Measurements from ENCODE around the gene FBXW11. TPM values are rescaled to one million over a fixed set of nuclear protein-coding genes. Genes with fewer than 3 reads are reported as not detected.

The FBXW11 gene
- total and polyA plus RNA-seq, 10 of the 15 experiments (the other 5 are each of a cell fraction or from before 2014, with no cell fraction given) = 4.3 to 61.5 (median 40.0) TPM

DNA sequence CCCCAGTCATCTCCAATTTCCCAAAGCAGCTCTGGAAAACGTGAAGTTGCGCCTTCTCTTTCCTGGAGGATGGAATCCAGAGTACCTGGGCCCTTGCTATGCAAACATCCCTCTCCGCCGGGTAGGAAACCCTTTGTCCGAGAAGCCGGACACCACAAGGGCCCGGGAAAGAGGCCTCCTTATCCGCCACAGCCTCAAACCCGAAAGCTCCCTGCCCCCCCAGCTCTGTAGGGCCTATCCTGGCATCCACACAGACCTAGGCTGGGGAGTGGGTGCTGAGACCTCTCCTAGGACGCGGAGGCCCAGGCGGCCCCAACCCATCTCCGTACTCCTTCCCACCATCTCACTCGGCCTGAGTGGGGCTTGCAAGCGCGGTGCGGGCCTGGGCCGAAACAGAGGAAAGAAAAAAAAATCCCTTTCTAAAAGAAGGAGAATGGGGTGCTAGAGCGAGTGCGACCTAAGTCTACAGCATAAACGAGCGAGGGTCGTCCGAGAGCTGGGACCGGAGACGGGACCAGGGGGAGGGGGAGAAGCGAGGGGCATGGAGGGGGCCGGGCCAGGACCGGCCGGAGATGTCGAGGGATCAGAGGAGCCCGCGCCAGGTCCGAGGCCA, 624 bp downstream of the FBXW11 start:
- Histone ChIP-seq H3K9ac (ENCODE audit: control insufficient read depth, insufficient read depth, low read length) (peak overlapping the region; percentile 88), H3K4me2 (ENCODE audit: control insufficient read depth, insufficient read depth) (peak overlapping the region; percentile 64), H3K4me1 (ENCODE audit: control insufficient read depth, insufficient read depth, low read length) (peaks cover 34% of the 10 kb centered on the region), H3K9me3 (replicated peaks; ENCODE audit: control insufficient read depth, insufficient read depth, low read length) (no peaks in the 10 kb centered on the region), H3K36me3 (ENCODE audit: control insufficient read depth in 2 of 2, insufficient read depth in 2 of 2, low read length in 1 of 2) (no peaks in the 10 kb centered on the region), H4K20me1 (ENCODE audit: control insufficient read depth, insufficient read depth) (no peaks in the 10 kb centered on the region), H3K27me3 (replicated peaks in 1 of 2; ENCODE audit: control insufficient read depth in 2 of 2, insufficient read depth in 2 of 2, low read length in 1 of 2) (no peaks in the 10 kb centered on the region), H2AFZ (ENCODE audit: control insufficient read depth, low read depth, low read length) (peak overlapping the region; percentile 99), H3K79me2 (ENCODE audit: control insufficient read depth, insufficient read depth, low read length) (peaks cover 64% of the 10 kb centered on the region), H3K4me3 (peak overlapping the region; percentile 100), H3K27ac (ENCODE audit: control insufficient read depth, insufficient read depth) (peak overlapping the region; percentile 98)
- SMC1A ChIA-PET (ENCODE audit: uncharacterized antibody, unreplicated experiment) = interaction anchor here (0.7 to 8.8 kb wide), 22 partner anchors 8 to 618 kb away, joined by 3 to 167 read pairs (median 4); partner anchors contain the start of gene NPM1
- FAIRE-seq (no peak), DNase-seq (ENCODE audit: low read depth, low spot score) (no peak), ATAC-seq (peak; percentile 12)
- BruUV-seq (replicated peaks) = no TSS peak
- under 1% methylated on average over 21 of the region's 34 CpGs for WGBS (ENCODE audit: insufficient coverage, insufficient replicate concordance, low lambda C conversion rate, missing lambda C conversion rate)
- CTCF ChIA-PET = interaction anchor here (0.9 to 9.6 kb wide), 17 partner anchors 9 to 277 kb away, joined by 3 to 179 read pairs (median 5); partner anchors contain the start of gene STK10
- in situ Hi-C loops (cut with MboI) (loop anchor here (5.0 kb wide), 1 partner anchor 181 kb away; the partner anchor contains the start of gene STK10), intact Hi-C loops (cut with micrococcal nuclease; ENCODE audit: unreplicated experiment) (loop anchor here (2.0 to 10.0 kb wide), 2 partner anchors 183 to 591 kb away; partner anchors contain the start of genes FGF18 and STK10)
- TF ChIP-seq, protein P1, sequence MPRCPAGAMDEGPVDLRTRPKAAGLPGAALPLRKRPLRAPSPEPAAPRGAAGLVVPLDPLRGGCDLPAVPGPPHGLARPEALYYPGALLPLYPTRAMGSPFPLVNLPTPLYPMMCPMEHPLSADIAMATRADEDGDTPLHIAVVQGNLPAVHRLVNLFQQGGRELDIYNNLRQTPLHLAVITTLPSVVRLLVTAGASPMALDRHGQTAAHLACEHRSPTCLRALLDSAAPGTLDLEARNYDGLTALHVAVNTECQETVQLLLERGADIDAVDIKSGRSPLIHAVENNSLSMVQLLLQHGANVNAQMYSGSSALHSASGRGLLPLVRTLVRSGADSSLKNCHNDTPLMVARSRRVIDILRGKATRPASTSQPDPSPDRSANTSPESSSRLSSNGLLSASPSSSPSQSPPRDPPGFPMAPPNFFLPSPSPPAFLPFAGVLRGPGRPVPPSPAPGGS (IDR thresholded peaks at IDR 0.05; ENCODE audit: borderline replicate concordance, insufficient read depth, low read depth, low read length, poor library complexity, severe bottlenecking) = no peak
- TF ChIP-seq NFYB (IDR thresholded peaks at IDR 0.05; ENCODE audit: insufficient read depth, low read depth, low read length) = no peak
- no peak for TF ChIP-seq TBL1XR1 (IDR thresholded peaks at IDR 0.05; ENCODE audit: low read depth, low read length)
- TF ChIP-seq YBX1 (IDR thresholded peaks at IDR 0.05) = no peak
- no peak for TF ChIP-seq MTA3 (IDR thresholded peaks at IDR 0.05; ENCODE audit: borderline replicate concordance, low read length)
- TF ChIP-seq EZH2 (IDR thresholded peaks at IDR 0.05; ENCODE audit: borderline replicate concordance, control insufficient read depth, low read depth, low read length) = no peak
- no peak for TF ChIP-seq POLR2A (IDR thresholded peaks at IDR 0.05; ENCODE audit: low read depth, low read length)
- no peak for TF ChIP-seq ZSCAN29 (IDR thresholded peaks at IDR 0.05)
- TF ChIP-seq MEF2B (IDR thresholded peaks at IDR 0.05; ENCODE audit: partially characterized antibody, poor library complexity, severe bottlenecking) = no peak
- TF ChIP-seq, protein P2, sequence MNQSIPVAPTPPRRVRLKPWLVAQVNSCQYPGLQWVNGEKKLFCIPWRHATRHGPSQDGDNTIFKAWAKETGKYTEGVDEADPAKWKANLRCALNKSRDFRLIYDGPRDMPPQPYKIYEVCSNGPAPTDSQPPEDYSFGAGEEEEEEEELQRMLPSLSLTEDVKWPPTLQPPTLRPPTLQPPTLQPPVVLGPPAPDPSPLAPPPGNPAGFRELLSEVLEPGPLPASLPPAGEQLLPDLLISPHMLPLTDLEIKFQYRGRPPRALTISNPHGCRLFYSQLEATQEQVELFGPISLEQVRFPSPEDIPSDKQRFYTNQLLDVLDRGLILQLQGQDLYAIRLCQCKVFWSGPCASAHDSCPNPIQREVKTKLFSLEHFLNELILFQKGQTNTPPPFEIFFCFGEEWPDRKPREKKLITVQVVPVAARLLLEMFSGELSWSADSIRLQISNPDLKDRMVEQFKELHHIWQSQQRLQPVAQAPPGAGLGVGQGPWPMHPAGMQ (IDR thresholded peaks at IDR 0.05; ENCODE audit: borderline replicate concordance) = no peak
- TF ChIP-seq FOXK2 (IDR thresholded peaks at IDR 0.05) = no peak
- TF ChIP-seq SIN3A (IDR thresholded peaks at IDR 0.05; ENCODE audit: low read depth, low read length) = no peak
- no peak for TF ChIP-seq SMAD1 (IDR thresholded peaks at IDR 0.05; ENCODE audit: low read depth, partially characterized antibody)
- 0 out of 2 replicates have a peak, but pooled peaks have one; percentile 5 for TF ChIP-seq EED (IDR thresholded peaks at IDR 0.05; ENCODE audit: low read depth)
- TF ChIP-seq ZNF217 (IDR thresholded peaks at IDR 0.05) = no peak
- peak; percentile 10; the same call in 1 of the 2 replicates for TF ChIP-seq MTA2 (IDR thresholded peaks at IDR 0.05; ENCODE audit: low read depth)
- POLR2A ChIA-PET = interaction anchor here (0.6 to 3.1 kb wide), 14 partner anchors 11 to 181 kb away, joined by 3 to 30 read pairs (median 4); no protein-coding TSS in a partner anchor
- RAD21 ChIA-PET (ENCODE audit: unreplicated experiment) = interaction anchor here (0.8 to 6.4 kb wide), 16 partner anchors 16 to 617 kb away, joined by 3 to 97 read pairs (median 7); partner anchors contain the start of gene STK10
